ENCODE results near the gene SCAMP2. TPM values are rescaled to one million over a fixed set of nuclear protein-coding genes. Genes with fewer than 3 reads are reported as not detected.

The SCAMP2 gene
- total and polyA plus RNA-seq, 10 of the 15 experiments (the other 5 are each of a cell fraction or from before 2014, with no cell fraction given) = 10.9 to 158 (median 99.6) TPM

DNA sequence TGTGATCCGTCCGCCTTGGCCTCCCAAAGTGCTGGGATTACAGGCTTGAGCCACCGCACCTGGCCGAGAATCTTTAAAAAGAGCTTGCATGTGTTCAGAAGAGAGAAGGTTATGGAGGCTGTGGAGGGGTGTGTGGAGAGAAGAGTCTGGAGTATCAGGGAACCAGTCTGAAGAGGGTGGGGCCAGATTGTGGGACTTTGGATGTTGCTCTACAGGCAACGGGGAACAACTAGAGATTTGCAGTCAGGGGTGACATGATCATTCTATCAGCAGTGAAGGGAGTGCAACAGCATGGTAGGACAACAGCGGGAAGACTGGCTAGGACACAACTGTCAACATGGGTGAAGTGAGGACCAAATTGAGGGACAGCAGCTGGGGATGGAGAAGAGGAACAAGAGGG, 8.9 kb downstream of the SCAMP2 start:
- RAD21 ChIA-PET (ENCODE audit: unreplicated experiment) = interaction anchor here (0.5 to 0.7 kb wide), 2 partner anchors 37 to 486 kb away, joined by 3 to 4 read pairs; no protein-coding TSS in a partner anchor
- Histone ChIP-seq H3K9me3 (replicated peaks; ENCODE audit: control insufficient read depth, insufficient read depth, low read length) (peaks cover 12% of the 10 kb centered on the region), H3K27ac (ENCODE audit: control insufficient read depth, insufficient read depth) (no peak overlapping the region), H3K36me3 (ENCODE audit: control insufficient read depth in 2 of 2, insufficient read depth in 2 of 2, low read length in 1 of 2) (peaks cover 2 to 19% of the 10 kb centered on the region in 2 experiments; a peak in 3 of 4 replicates), H3K4me1 (ENCODE audit: control insufficient read depth, insufficient read depth, low read length) (peaks cover 30% of the 10 kb centered on the region), H2AFZ (ENCODE audit: control insufficient read depth, low read depth, low read length) (no peak overlapping the region), H4K20me1 (ENCODE audit: control insufficient read depth, insufficient read depth) (peaks cover 3% of the 10 kb centered on the region; the same call in 1 of the 2 replicates), H3K4me2 (ENCODE audit: control insufficient read depth, insufficient read depth) (no peak overlapping the region), H3K4me3 (no peak overlapping the region), H3K9ac (ENCODE audit: control insufficient read depth, insufficient read depth, low read length) (no peak overlapping the region), H3K27me3 (replicated peaks in 1 of 2; ENCODE audit: control insufficient read depth in 2 of 2, insufficient read depth in 2 of 2, low read length in 1 of 2) (no peaks in the 10 kb centered on the region), H3K79me2 (ENCODE audit: control insufficient read depth, insufficient read depth, low read length) (peaks cover 62% of the 10 kb centered on the region)
- BruUV-seq (replicated peaks) = no TSS peak
- ATAC-seq (no peak), FAIRE-seq (no peak), DNase-seq (ENCODE audit: low read depth, low spot score) (no peak)
- intact Hi-C loops (cut with micrococcal nuclease; ENCODE audit: unreplicated experiment) (no loop called here), in situ Hi-C loops (cut with MboI) (no loop called here)
- WGBS (ENCODE audit: insufficient coverage, insufficient replicate concordance, low lambda C conversion rate, missing lambda C conversion rate) = 91% methylated on average over 6 of the region's 6 CpGs
- SMC1A ChIA-PET (ENCODE audit: uncharacterized antibody, unreplicated experiment) = no interaction called here
- POLR2A ChIA-PET = interaction anchor here (0.6 to 1.2 kb wide), 3 partner anchors 22 to 724 kb away, joined by 3 to 6 read pairs (median 3); partner anchors contain the start of gene FAM219B
- CTCF ChIA-PET = no interaction called here
- TF ChIP-seq, protein P1, sequence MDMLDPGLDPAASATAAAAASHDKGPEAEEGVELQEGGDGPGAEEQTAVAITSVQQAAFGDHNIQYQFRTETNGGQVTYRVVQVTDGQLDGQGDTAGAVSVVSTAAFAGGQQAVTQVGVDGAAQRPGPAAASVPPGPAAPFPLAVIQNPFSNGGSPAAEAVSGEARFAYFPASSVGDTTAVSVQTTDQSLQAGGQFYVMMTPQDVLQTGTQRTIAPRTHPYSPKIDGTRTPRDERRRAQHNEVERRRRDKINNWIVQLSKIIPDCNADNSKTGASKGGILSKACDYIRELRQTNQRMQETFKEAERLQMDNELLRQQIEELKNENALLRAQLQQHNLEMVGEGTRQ (IDR thresholded peaks at IDR 0.05; ENCODE audit: borderline replicate concordance, low read depth, low read length) = no peak
- TF ChIP-seq ZZZ3 (IDR thresholded peaks at IDR 0.05; ENCODE audit: control insufficient read depth, insufficient read length, low read depth) (no peak), BHLHE40 (IDR thresholded peaks at IDR 0.05; ENCODE audit: borderline replicate concordance in 1 of 2, low read depth in 2 of 2, low read length in 1 of 2) (no peak), ATF7 (IDR thresholded peaks at IDR 0.05; ENCODE audit: low read depth) (no peak), MYB (IDR thresholded peaks at IDR 0.05; ENCODE audit: borderline replicate concordance, low read depth, low read length) (no peak), FOS (IDR thresholded peaks at IDR 0.05; ENCODE audit: borderline replicate concordance, extremely low read depth, insufficient read length) (no peak), POLR2AphosphoS5 (IDR thresholded peaks at IDR 0.05; ENCODE audit: low read length) (no peak), LARP7 (IDR thresholded peaks at IDR 0.05) (no peak), NFYB (IDR thresholded peaks at IDR 0.05; ENCODE audit: insufficient read depth, low read depth, low read length) (no peak), RBBP5 (conservative IDR thresholded peaks at IDR 0.05) (no peak), RUNX3 (IDR thresholded peaks at IDR 0.05; ENCODE audit: low read length) (no peak), ASH2L (IDR thresholded peaks at IDR 0.05; ENCODE audit: borderline replicate concordance, low read depth) (no peak)
- TF ChIP-seq, protein P2, sequence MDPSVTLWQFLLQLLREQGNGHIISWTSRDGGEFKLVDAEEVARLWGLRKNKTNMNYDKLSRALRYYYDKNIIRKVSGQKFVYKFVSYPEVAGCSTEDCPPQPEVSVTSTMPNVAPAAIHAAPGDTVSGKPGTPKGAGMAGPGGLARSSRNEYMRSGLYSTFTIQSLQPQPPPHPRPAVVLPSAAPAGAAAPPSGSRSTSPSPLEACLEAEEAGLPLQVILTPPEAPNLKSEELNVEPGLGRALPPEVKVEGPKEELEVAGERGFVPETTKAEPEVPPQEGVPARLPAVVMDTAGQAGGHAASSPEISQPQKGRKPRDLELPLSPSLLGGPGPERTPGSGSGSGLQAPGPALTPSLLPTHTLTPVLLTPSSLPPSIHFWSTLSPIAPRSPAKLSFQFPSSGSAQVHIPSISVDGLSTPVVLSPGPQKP (IDR thresholded peaks at IDR 0.05; ENCODE audit: low read depth, low read length) = no peak
- TF ChIP-seq, protein P3, sequence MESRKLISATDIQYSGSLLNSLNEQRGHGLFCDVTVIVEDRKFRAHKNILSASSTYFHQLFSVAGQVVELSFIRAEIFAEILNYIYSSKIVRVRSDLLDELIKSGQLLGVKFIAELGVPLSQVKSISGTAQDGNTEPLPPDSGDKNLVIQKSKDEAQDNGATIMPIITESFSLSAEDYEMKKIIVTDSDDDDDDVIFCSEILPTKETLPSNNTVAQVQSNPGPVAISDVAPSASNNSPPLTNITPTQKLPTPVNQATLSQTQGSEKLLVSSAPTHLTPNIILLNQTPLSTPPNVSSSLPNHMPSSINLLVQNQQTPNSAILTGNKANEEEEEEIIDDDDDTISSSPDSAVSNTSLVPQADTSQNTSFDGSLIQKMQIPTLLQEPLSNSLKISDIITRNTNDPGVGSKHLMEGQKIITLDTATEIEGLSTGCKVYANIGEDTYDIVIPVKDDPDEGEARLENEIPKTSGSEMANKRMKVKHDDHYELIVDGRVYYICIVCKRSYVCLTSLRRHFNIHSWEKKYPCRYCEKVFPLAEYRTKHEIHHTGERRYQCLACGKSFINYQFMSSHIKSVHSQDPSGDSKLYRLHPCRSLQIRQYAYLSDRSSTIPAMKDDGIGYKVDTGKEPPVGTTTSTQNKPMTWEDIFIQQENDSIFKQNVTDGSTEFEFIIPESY (IDR thresholded peaks at IDR 0.05) = no peak
- TF ChIP-seq, protein P4, sequence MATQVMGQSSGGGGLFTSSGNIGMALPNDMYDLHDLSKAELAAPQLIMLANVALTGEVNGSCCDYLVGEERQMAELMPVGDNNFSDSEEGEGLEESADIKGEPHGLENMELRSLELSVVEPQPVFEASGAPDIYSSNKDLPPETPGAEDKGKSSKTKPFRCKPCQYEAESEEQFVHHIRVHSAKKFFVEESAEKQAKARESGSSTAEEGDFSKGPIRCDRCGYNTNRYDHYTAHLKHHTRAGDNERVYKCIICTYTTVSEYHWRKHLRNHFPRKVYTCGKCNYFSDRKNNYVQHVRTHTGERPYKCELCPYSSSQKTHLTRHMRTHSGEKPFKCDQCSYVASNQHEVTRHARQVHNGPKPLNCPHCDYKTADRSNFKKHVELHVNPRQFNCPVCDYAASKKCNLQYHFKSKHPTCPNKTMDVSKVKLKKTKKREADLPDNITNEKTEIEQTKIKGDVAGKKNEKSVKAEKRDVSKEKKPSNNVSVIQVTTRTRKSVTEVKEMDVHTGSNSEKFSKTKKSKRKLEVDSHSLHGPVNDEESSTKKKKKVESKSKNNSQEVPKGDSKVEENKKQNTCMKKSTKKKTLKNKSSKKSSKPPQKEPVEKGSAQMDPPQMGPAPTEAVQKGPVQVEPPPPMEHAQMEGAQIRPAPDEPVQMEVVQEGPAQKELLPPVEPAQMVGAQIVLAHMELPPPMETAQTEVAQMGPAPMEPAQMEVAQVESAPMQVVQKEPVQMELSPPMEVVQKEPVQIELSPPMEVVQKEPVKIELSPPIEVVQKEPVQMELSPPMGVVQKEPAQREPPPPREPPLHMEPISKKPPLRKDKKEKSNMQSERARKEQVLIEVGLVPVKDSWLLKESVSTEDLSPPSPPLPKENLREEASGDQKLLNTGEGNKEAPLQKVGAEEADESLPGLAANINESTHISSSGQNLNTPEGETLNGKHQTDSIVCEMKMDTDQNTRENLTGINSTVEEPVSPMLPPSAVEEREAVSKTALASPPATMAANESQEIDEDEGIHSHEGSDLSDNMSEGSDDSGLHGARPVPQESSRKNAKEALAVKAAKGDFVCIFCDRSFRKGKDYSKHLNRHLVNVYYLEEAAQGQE (IDR thresholded peaks at IDR 0.05; ENCODE audit: low read depth, low read length) = no peak
- TF ChIP-seq, protein P5, sequence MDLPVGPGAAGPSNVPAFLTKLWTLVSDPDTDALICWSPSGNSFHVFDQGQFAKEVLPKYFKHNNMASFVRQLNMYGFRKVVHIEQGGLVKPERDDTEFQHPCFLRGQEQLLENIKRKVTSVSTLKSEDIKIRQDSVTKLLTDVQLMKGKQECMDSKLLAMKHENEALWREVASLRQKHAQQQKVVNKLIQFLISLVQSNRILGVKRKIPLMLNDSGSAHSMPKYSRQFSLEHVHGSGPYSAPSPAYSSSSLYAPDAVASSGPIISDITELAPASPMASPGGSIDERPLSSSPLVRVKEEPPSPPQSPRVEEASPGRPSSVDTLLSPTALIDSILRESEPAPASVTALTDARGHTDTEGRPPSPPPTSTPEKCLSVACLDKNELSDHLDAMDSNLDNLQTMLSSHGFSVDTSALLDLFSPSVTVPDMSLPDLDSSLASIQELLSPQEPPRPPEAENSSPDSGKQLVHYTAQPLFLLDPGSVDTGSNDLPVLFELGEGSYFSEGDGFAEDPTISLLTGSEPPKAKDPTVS (IDR thresholded peaks at IDR 0.05; ENCODE audit: low read depth, low read length) = no peak
